ENCODE results near the gene ZNF215. TPM values are rescaled to one million over a fixed set of nuclear protein-coding genes. Genes with fewer than 3 reads are reported as not detected.
"Not testable (repeated sequence)": the region's sequence is repeated elsewhere in the genome, so short reads cannot be mapped to it uniquely, and the experiment has no call there.

Gene ZNF215
- 1 to 10 TPM in 4 of 5 donors, under 1 TPM in 1; 0.77 to 2.4 (median 1.4) TPM for polyA plus RNA-seq (ENCODE audit: insufficient read depth in 1 of 5, insufficient read length in 5 of 5, low replicate concordance in 1 of 5)
- long read RNA-seq, donor 1 = 0 reads
- long read RNA-seq, donor 2 = 0 reads
- long read RNA-seq, donor 3 = 0 reads
- long read RNA-seq, donor 4 = 0 reads
- long read RNA-seq, donor 5 = 0 reads
- long read RNA-seq, donor 6, partial matches to known transcripts = 12 of 12 reads
- long read RNA-seq, donor 6, other reads (novel, unspliced or antisense) = 0 of 12 reads
- long read RNA-seq, donor 7 = 0 reads
- long read RNA-seq, donor 8 = 0 reads

DNA sequence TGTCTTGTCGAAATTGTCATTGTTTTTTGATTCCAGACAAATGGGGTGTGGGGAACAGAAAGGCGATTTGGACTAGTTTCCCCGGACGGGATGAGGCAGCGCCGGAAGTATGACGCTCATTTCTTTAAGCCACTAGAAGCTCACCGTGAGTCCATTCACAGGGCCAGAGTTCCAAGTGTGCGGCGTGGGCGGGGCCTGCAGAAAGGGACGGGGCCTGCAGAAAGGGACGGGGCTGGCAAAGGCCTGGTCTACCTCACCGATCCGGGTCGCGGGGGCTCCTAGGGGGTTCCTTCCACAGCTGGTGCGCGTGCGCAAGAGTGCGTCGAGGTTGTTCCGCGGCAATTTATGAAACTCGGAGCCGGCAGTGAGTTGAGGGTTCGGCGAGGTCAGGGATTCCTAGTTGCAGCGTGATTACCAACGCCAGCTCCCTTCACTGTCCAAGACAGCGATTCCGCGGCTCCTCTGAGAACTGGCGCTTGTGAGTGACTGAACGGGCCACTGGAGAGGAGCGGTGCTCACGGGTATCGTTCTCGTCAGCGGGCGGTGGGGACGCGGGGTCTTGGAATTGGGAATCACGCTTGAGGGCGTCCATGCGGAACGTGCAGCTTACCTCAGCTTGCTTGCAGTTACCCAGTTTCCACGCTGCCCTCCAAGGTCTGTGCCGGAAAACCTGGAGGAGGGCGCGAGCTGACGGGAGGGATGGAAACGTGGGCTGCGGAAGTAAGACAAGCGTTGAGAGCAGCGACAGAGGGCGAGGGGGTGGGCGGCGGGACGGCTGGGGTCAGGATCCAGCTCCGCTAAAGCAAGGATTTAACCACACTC lies at the start of gene ZNF215:
ZNF215 (plus strand) TSS at position 219 of the 822 bp plus-strand sequence. CDS start 5,847 bp downstream, outside the sequence.
- peak; percentile 33 to 36 for DNase-seq

DNA sequence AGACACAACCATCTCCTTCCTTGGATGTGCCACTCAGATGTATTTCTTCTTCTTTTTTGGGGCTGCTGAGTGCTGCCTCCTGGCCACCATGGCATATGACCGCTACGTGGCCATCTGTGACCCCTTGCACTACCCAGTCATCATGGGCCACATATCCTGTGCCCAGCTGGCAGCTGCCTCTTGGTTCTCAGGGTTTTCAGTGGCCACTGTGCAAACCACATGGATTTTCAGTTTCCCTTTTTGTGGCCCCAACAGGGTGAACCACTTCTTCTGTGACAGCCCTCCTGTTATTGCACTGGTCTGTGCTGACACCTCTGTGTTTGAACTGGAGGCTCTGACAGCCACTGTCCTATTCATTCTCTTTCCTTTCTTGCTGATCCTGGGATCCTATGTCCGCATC lies 49.3 kb upstream of the ZNF215 start:
- DNase-seq = no peak

DNA sequence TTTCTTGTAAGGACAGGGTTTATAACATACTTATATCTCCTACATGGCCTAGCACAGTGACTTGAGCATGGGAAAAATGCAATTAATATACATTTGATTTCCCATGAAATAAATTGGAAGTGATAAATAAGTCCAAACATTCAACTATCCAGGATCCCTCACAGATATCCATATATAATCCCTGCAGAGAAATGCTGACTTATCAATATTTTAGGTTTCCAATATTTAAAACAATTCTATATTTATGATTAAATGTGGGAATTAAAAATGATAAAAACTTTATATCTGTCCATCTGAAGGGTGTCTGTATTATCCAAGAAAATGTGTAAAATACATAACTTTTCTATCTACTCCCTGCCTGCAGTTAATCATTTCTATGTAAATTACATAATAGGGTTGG lies 43.5 kb upstream of the ZNF215 start:
- no peak for DNase-seq

DNA sequence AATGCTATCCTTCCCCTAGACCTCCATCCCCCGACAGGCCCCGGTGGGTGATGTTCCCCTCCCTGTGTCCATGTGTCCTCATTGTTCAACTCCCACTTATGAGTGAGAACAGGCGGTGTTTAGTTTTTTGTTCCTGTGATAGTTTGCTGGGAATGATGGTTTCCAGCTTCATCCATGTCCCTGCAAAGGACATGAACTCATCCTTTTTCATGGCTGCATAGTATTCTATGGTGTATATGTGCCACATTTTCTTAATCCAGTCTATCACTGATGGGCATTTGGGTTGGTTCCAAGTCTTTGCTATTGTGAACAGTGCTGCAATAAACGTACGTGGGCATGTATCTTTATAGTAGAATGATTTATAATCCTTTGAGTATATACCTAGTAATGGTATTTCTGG lies 38.5 kb upstream of the ZNF215 start:
- not testable (repeated sequence) for DNase-seq

DNA sequence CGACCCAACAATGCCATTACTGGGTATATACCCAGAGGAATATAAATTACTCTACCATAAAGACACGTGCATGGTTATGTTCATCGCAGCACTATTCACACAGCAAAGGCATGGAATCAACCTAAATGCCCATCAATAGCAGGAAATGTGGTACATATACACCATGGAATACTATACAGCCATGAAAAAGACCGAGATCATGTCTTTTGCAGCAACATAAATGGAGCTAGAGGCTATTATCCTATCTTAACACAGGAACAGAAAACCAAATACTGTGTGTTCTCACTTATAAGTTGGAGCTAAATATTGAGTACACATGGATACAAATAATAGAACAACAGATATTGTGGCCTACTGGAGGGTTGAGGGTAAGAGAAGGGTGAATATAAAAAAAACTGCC lies 37.4 kb upstream of the ZNF215 start:
- no peak for DNase-seq

DNA sequence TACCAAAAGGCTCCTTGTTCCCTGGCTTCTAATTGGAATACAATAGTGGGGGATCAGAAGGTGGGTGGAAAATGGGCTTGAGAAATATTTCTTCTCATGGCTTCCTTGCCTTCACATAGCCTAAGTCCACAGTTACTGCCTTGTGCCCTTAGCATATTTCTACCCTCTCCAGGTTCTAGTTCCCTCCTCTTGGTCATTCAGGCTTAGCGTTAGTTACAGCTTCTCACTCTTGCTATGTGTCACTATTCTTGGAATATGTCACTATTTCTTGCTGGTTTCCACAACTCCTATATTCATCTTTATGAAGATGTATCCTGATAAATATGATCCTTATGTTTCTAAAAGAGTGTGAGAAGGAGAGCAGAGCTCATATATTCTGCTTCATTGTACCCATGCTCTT lies 36.4 kb upstream of the ZNF215 start:
- DNase-seq = no peak

DNA sequence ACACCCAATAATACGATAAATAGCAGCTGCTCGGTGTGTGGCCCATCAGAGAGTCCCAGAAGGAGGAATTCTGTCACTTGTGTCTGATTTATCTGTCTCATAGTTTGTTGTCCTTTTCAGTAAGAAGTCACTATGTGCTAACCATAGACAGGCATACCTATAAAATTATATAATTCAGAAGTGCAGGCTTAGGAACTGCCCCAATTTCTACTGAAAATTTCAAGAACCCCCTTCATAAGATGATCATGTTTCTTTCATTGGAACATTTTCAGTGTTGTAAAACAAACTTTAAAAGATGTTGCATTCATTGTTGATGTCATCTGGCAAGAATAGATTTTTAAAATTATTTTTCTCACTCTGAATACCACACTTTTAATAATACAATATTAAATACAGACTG lies 33.8 kb upstream of the ZNF215 start, which contains the start of gene OR2D2:
OR2D2 (minus strand) TSS at position 101 of the 400 bp plus-strand sequence; CDS start at position 101, 0 bp downstream.
- DNase-seq = no peak

DNA sequence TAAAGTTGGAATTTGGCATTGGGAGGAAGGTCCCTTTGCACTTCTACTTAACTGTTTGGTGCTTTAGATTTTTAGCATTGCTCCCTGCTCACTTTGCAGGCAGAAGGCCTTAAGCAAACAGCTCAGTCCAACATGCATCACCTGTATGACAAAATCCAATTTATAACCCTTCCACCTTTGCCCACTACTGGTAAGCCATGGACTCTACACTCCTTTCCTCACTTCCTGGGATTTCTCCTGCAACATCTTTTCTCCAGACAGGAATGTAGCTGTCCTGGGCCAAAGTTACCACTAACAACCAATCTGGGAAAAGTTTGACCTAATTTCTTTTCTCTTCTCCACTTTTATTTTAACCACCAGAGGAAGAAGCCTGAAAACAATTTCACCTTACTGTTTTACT lies 32.1 kb upstream of the ZNF215 start:
- DNase-seq = no peak

DNA sequence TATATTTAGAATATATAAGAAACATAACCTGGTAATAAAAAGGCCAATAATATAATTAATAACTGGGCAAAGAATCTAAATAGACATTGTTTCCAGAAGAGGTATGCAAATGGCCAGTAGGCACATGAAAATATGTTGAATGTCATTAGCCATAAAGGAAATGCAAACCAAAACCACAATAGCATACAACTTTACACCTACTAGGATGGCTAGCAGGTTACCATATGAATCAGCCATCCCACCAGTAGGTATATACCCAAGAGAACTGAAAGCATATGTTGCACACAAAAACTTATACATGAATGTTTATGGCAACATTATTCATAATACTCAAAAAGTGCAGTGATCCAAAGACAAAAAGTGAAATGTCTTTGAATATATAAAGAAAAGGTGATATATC lies 31.2 kb upstream of the ZNF215 start:
- no peak for DNase-seq

DNA sequence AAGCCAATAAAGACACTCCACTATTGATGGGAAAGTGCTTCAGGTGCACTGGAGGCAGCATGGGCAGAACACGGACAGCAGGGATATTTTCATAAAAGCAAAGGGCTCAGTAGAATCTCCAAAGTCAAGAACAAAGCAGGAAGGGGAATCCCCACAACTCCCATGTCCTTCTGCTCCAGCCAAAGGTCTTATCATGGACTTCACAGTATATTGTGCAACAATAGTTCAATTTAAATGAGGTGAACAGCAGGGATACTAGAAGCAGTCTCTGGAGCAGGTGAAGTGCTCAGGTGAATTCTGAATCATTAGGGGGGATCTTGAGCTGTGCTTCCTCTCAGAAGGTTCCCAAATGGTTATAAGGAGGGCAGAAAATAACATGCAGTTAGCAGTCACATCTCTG lies 27.3 kb upstream of the ZNF215 start:
- no peak for DNase-seq

DNA sequence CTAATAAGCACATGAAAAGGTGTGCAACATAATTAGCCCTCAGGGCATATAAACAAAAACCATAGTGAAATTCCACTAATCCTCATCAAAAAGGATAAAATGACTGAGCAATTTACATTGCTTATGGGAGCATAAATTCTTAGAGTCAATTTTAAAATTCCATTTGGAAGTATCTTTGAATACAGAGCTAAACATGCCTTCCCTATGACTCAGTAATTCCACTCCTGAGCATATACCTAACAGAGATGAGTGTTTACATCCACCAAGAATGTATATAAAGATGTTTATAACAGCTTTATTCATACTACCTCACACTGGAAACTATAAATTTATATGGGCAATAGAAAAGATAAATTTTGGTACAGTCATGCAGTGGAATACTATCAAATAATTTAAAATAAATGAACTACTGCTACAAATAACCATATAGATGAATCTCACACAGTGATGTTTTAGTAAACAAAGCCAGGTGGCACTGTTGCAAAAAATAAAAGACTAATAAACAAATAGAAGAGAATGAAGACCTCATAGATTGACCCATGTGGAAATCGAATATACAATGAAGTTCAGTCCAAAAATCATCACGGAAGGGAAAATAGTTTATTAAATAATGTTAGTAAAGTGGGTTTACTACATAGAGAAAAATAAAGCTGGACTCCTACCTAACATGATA lies 25.8 kb upstream of the ZNF215 start:
- no peak for DNase-seq

DNA sequence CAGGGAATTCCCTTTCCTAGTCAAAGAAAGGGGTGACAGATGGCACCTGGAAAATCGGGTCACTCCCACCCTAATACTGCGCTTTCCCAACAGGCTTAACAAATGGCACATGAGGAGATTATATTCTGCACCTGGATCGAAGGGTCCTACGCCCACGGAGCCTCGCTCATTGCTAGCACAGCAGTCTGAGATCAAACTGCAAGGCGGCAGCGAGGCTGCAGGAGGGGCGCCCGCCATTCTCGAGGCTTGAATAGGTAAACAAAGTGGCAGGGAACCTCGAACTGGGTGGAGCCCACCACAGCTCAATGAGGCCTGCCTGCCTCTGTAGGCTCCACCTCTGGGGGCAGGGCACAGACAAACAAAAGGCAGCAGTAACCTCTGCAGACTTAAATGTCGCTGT lies 21.4 kb upstream of the ZNF215 start:
- DNase-seq = not testable (repeated sequence)

DNA sequence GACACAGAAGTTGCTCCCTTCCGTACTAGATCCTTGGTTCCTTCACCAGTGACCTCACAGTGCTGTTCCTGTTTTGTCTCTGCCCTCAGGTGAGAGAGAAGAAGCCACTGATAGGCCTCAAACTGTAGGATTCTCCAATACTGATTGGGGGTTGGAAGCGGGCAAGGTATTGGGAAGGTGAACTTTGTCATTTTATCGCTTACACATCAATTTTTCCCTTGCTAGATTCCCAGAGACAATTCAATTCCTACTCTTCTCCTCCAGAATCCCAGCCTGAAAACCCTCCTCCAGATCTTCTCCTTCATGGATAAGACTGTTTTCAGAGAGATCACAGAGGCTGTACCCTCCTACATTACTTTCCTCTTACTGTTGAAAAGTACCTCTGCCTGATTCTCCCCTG lies 14.8 kb upstream of the ZNF215 start:
- no peak for DNase-seq

DNA sequence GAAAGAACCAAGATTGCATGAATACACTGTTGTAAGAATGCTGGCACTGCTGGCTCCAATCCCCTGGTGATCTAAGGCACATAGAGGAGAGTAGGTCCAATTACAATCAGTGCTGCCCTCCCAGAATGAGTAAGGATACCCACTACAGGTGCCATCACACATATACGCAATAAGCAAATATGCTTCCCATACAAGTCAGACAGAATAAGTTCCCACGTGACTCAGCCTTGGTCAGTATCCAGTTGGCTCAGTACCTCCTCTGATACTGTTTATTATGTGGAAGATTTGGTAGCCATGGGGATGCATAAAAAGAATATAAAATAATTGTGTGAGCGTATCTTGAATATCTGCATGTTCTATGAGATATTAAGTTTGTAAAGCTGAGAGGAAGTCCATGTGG lies 14.3 kb upstream of the ZNF215 start:
- DNase-seq = no peak

DNA sequence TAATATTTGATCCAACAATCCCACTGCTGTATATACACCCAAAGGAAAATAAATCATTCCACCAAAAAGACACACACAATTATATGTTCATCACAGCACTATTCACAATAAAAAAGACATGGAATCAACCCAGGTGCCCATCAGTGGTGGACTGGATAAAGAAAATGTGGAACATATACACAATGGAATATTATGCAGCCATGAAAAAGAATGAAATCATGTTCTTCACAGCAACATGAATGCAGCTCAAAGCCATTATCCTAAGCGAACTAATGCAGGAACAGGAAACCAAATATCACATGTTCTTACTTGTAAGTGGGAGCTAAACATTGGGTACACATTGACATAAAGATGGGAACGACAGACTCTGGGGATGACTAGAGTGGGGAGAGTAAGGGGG lies 6.5 kb upstream of the ZNF215 start:
- DNase-seq = no peak

DNA sequence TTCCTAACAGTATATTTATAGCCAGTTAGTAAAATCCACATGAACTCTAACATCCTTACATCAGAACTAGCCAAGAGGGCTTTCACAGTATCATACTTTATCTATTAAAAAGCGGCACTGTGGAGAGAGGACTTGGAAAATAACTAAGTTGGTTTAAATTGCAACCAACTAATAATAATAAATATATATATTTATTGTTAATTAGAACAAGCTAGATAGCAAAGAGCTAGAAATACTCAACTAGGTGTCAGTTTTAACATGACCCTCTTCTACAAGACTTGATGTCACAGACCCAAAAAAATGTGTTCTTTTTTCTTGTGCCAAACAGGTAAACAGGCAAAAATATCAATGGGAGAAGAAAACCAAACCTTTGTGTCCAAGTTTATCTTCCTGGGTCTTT lies 5.5 kb upstream of the ZNF215 start, which contains the start of gene OR2D3:
OR2D3 (plus strand) TSS at position 301 of the 400 bp plus-strand sequence; CDS start at position 301, 0 bp downstream.
- DNase-seq = no peak

DNA sequence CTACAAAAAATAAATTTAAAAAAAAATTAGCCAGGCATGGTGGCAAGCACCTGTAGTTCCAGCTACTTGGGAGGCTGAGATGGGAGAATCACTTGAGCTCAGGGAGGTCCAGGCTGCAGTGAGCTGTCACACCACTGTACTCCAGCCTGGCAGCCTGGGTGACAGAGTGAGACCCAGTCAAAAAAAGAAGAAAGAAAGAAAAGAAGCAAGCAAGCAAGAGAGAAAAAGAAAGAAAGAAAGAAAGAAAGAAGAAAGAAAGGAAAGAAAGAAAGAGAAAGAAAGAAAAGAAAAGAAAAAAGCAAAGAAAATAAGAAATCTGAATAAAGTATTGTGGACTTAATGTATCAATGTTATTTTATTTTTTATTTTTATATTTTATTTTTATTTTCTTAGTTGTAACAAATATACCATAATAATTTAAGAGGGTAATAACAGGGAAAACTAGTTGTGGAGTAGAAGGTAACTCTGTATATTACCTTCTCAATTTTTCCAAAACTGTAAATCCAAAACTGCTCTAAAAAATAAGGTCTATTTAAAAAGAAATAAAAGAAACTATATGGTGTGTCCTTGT lies 1.1 kb upstream of the ZNF215 start:
- no peak for DNase-seq

DNA sequence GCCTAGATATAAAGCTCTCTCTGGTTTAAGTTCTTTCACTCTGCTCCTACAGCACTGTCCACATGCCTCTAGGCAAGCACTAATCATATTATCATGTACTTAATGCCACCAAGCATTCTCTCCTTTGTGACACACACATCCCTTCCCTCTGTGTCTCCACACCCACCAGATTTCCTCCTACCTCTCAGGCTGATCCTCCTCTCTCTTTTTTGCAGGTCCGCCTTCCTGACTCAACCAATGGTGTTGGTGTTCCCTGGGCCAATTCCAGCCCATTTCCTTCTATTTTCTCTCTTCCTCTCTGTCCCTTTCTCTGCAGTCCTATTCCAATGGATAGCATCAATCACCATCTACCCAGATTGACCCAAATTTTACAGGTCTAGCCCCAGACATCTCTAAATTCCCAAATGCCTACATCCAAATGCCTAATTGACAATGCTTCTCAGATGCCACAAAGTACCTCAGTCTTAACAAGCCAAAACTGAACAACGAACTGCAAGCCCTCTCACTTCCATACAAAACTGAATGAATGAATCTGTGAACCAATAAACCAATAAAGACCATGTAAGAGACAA lies 504 bp upstream of the ZNF215 start:
- DNase-seq = no peak

DNA sequence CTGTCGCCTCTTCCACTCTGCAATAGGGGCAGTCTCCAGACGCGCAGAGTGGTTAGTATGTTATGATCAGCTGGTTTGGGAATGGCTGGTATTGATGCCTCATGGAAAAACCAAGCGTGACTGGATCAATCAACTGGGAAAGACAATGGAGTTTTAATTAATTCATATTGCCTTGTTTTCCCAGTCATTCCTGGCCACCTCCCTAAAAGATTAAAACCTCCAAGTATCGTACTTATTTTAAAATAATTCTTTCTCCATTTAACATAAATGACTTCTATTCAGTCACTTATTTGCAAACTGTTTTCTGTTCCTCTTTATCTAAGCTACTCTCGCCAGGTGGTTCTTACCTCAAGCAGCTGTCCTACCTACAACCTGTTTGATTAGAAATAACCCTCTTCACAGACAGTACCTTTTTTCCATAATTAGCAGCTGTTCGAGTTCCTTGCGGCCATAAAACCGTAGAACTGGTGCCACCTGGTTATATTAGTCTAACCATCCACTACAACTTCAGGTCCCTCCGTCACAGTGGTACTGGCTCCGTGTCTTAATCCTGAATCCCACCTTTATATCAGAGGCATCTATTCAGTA lies 898 bp downstream of the ZNF215 start:
- DNase-seq = no peak

DNA sequence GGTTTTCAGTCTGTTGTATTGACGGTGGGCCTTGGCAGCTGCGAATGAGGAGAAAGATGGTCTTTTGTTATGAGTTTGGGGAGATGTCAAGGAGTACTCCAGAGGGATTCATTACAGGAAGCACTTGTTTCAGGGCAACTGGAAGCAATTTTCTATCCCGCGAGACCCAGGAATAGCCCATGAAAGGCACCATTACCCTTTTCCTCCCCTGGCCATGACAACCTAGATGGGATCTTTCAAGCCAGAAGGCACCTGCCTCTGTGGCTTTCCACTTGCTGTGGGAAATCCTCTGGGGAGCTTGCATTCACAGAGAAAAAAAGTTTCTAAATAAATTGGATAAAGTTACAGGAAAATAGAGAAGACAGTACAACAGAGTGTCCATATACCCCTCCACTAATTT lies 2.7 kb downstream of the ZNF215 start:
- DNase-seq = no peak

DNA sequence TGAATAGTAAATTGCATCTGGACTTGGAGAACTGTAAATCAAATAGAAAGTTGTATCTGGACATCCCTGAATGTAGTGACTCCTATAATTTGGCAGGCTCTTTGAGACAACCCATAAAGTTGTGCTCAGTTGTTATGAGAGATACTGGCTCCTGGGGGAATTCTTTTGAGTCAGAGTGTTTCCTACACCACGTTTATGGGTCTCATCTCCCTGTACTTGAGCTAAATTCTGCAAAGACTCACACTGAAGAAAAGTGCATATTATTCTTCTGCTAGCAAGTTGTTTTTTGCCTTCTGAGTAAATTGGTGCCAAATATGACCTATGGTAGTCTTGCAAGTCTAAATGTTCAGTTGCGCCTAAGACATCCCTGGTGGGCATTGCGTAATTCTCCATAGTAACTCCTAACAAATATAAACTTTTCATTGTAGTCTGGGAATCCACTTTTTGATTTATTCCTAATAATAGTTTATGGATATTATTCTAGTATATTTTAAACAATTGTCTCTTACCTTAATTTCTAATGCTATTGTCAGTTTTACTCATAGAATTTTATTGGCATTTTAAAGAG lies 5.0 kb downstream of the ZNF215 start:
- no peak for DNase-seq
